ENCODE measurements around the gene CEP295NL. TPM values are rescaled to one million over a fixed set of nuclear protein-coding genes. Genes with fewer than 3 reads are reported as not detected.

Gene CEP295NL
- total and polyA plus RNA-seq, 2 of the 13 experiments (the other 11 are each of a cell fraction or from before 2014, with no cell fraction given) = not detected

DNA sequence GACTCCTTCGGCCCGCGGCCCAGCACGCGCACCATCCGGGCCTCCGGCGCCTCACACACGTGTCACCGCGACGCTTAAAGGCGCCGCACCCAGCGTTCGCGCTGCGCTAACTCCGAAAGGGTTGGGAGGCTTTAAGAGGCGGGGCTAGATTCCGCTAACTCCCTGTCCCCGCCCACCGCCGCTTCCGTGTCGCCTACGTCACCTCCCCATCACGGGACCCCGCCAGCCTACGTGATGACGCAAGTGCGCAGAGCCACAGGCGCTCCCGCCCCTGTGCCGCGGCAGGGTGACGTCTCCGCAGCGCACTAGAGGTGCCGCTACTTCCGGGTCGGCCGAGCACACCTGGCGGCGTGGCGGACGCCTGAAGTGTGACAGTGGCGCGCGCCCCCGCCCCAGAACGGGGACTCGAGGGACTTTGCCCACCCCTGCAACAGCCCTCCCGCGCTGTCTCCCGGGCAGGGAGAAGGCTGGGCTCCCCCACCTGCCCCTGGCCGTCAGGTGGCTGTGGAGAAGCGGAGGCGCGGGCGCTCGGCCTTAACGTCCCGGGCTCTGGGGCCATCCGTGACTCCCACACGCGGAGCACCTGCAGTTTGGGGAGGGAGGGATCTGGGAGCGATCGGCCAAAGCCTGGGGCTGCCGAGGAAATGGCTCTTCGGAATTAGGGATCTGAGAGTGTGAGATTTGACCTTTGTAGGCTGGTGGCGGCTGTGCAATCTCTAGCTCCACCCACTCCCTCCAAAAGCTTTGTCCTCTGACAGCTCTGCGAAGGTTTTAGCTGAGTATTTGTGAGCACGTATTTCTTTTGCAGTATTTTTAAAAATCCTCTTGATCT lies 62.0 kb downstream of the CEP295NL start, which contains the start of gene USP36 (continued):
- TF ChIP-seq ZFY (CRISPR knock-in tag; IDR thresholded peaks at IDR 0.05) = peak; percentile 97
- no peak for TF ChIP-seq FOXO4 (CRISPR knock-in tag; conservative IDR thresholded peaks at IDR 0.05)
- TF ChIP-seq THRA (CRISPR knock-in tag; IDR thresholded peaks at IDR 0.05; ENCODE audit: borderline replicate concordance) = peak; percentile 80
- no peak for TF ChIP-seq IKZF1 (IDR thresholded peaks at IDR 0.05)
- TF ChIP-seq KDM4B (CRISPR knock-in tag; IDR thresholded peaks at IDR 0.05) = peak; percentile 98
- TF ChIP-seq, protein P1, sequence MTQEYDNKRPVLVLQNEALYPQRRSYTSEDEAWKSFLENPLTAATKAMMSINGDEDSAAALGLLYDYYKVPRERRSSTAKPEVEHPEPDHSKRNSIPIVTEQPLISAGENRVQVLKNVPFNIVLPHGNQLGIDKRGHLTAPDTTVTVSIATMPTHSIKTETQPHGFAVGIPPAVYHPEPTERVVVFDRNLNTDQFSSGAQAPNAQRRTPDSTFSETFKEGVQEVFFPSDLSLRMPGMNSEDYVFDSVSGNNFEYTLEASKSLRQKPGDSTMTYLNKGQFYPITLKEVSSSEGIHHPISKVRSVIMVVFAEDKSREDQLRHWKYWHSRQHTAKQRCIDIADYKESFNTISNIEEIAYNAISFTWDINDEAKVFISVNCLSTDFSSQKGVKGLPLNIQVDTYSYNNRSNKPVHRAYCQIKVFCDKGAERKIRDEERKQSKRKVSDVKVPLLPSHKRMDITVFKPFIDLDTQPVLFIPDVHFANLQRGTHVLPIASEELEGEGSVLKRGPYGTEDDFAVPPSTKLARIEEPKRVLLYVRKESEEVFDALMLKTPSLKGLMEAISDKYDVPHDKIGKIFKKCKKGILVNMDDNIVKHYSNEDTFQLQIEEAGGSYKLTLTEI (CRISPR knock-in tag; conservative IDR thresholded peaks at IDR 0.05) = no peak
- TF ChIP-seq ZNF616 (CRISPR knock-in tag; IDR thresholded peaks at IDR 0.05; ENCODE audit: low read depth) = peak; percentile 36; the same call in 1 of the 2 replicates
- no peak for TF ChIP-seq KDM6A (CRISPR knock-in tag; IDR thresholded peaks at IDR 0.05; ENCODE audit: low read depth)
- no peak for TF ChIP-seq ZNF20 (CRISPR knock-in tag; IDR thresholded peaks at IDR 0.05)
- TF ChIP-seq TSC22D2 (CRISPR knock-in tag; IDR thresholded peaks at IDR 0.05; ENCODE audit: borderline replicate concordance) = peak; percentile 85; the same call in 1 of the 2 replicates
- peak; percentile 100 for TF ChIP-seq ZFP91 (CRISPR knock-in tag; IDR thresholded peaks at IDR 0.05; ENCODE audit: borderline replicate concordance)
- peak; percentile 81 for TF ChIP-seq SP2 (CRISPR knock-in tag; IDR thresholded peaks at IDR 0.05)
- TF ChIP-seq ZNF367 (CRISPR knock-in tag; IDR thresholded peaks at IDR 0.05; ENCODE audit: borderline replicate concordance) = peak; percentile 83; the same call in 1 of the 2 replicates
- no peak for TF ChIP-seq MBD4 (IDR thresholded peaks at IDR 0.05; ENCODE audit: borderline replicate concordance, low read length)
- peak; percentile 96 for TF ChIP-seq CBFB (CRISPR knock-in tag; IDR thresholded peaks at IDR 0.05)
- TF ChIP-seq, protein P2, sequence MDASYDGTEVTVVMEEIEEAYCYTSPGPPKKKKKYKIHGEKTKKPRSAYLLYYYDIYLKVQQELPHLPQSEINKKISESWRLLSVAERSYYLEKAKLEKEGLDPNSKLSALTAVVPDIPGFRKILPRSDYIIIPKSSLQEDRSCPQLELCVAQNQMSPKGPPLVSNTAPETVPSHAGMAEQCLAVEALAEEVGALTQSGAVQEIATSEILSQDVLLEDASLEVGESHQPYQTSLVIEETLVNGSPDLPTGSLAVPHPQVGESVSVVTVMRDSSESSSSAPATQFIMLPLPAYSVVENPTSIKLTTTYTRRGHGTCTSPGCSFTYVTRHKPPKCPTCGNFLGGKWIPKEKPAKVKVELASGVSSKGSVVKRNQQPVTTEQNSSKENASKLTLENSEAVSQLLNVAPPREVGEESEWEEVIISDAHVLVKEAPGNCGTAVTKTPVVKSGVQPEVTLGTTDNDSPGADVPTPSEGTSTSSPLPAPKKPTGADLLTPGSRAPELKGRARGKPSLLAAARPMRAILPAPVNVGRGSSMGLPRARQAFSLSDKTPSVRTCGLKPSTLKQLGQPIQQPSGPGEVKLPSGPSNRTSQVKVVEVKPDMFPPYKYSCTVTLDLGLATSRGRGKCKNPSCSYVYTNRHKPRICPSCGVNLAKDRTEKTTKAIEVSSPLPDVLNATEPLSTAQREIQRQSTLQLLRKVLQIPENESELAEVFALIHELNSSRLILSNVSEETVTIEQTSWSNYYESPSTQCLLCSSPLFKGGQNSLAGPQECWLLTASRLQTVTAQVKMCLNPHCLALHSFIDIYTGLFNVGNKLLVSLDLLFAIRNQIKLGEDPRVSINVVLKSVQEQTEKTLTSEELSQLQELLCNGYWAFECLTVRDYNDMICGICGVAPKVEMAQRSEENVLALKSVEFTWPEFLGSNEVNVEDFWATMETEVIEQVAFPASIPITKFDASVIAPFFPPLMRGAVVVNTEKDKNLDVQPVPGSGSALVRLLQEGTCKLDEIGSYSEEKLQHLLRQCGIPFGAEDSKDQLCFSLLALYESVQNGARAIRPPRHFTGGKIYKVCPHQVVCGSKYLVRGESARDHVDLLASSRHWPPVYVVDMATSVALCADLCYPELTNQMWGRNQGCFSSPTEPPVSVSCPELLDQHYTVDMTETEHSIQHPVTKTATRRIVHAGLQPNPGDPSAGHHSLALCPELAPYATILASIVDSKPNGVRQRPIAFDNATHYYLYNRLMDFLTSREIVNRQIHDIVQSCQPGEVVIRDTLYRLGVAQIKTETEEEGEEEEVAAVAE (CRISPR knock-in tag; IDR thresholded peaks at IDR 0.05; ENCODE audit: borderline replicate concordance) = peak; percentile 87
- TF ChIP-seq FOXP1 (IDR thresholded peaks at IDR 0.05) = no peak
- no peak for TF ChIP-seq FOXP1 (CRISPR knock-in tag; IDR thresholded peaks at IDR 0.05)

Data from HepG2 (cell line).